A549 treated with dexamethasone at 1 μM for 4 hours (cell line): Measurements from ENCODE around the gene TIAL1. TPM values are rescaled to one million over a fixed set of nuclear protein-coding genes. Genes with fewer than 3 reads are reported as not detected.

Source experiments
- total RNA-seq: library from RNA; stranded (reverse); fragments of 200-300 nt; extraction: Qiagen RNA extraction; gene quantifications from 5 replicates; pipeline ENCODE4 v1.2.3, GENCODE V29; 2022

Gene TIAL1
- 87.9 to 95.9 TPM (median 90.9 TPM) in 5 replicates for total RNA-seq

GRCh38 chr10:119596537-119597404 lies at the start of gene TIAL1:
TIAL1 (minus strand) TSS chr10:119596964; CDS start chr10:119596465, 499 bp downstream.

DNA sequence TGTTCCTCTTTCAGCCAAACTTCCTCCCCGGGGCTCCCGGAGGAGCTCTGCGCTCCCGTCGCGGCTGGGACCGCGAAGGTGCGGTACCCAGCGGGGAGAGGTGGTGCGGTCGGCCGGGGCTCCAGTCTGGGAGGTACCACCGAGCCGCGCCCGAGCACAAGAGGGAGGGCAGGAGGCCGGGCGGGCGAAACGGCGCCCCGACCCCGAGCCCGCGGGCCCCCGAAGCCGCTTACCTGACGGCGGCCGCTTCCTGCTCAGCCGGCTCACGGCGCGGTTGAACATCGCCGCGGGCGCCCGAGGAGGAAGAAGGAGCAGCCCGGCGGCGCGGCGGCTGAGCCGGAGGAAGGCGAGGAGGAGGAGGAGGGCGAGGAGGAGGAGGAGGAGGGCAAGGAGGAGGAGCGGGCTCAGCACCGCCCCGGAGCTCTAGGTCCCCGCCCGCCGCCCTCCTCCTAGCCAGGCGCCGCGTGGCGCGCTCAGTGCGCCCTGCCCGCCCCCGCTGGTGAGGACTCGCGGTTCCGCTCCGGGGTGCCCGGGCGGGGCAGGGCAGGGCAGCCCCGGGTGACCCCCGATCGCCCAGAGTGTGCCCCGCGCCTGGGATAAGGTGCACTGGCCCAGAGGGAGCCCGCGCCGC lies 54.3 kb downstream of the TIAL1 start, which contains the start of gene RGS10:
RGS10 (minus strand) TSS at position 363 of the 631 bp plus-strand sequence; CDS start at position 282, 81 bp downstream.

Other genes with a start within 250 kb of the TIAL1 start
- 46.9 to 54.2 TPM (median 50.6 TPM) in 5 replicates for gene RGS10, start 54.2 kb downstream of the TIAL1 start, total RNA-seq
- 212 to 309 TPM (median 305 TPM) in 5 replicates for gene BAG3, start 54.4 kb upstream of the TIAL1 start, total RNA-seq
- gene INPP5F, start 129.1 kb upstream of the TIAL1 start, total RNA-seq, result 8.6 to 11.4 TPM (median 10.3 TPM) in 5 replicates